HepG2 (cell line): Measurements from ENCODE around the gene PYCR2. TPM values are rescaled to one million over a fixed set of nuclear protein-coding genes. Genes with fewer than 3 reads are reported as not detected.

Experiments used
- ARID2 ChIP-seq: sonication (generic); formaldehyde crosslinking; IDR thresholded peaks from 2 replicates; pipeline ENCODE4 v1.8.1; 2022; ENCODE audit warnings: mild to moderate bottlenecking, missing genetic modification reagents, borderline replicate concordance
- ELF1 ChIP-seq: sonication (generic); formaldehyde crosslinking; IDR thresholded peaks from 2 replicates; pipeline ENCODE4 v1.4.0; 2020; ENCODE audit warnings: missing genetic modification reagents
- ELF3 ChIP-seq: IDR thresholded peaks from 2 replicates; pipeline ENCODE4 v1.6.1; 2016; ENCODE audit warnings: missing genetic modification reagents, missing compliant biosample characterization
- FOXA3 ChIP-seq: IDR thresholded peaks from 2 replicates; pipeline ENCODE4 v1.6.1; 2016; ENCODE audit warnings: missing genetic modification reagents, missing compliant biosample characterization
- RARA ChIP-seq: IDR thresholded peaks from 2 replicates; pipeline ENCODE4 v1.6.1; 2016; ENCODE audit warnings: missing genetic modification reagents, missing compliant biosample characterization
- RARG ChIP-seq: sonication (generic); formaldehyde crosslinking; IDR thresholded peaks from 2 replicates; pipeline ENCODE4 v1.4.0; 2020; ENCODE audit warnings: low read depth, mild to moderate bottlenecking, missing genetic modification reagents
- SAP130 ChIP-seq: IDR thresholded peaks from 2 replicates; pipeline ENCODE4 v1.6.1; 2016; ENCODE audit warnings: low read depth
- SNRNP70 ChIP-seq: fragments of 200-400 bp; formaldehyde crosslinking; IDR thresholded peaks from 2 replicates; pipeline ENCODE4 v1.6.1; 2017; ENCODE audit warnings: mild to moderate bottlenecking, low read depth, low read length, moderate library complexity
- ZNF101 ChIP-seq: sonication (generic); formaldehyde crosslinking; IDR thresholded peaks from 2 replicates; pipeline ENCODE4 v1.4.0; 2020; ENCODE audit warnings: mild to moderate bottlenecking, low read depth, missing genetic modification reagents, borderline replicate concordance
- ZNF121 ChIP-seq: sonication (generic); formaldehyde crosslinking; IDR thresholded peaks from 2 replicates; pipeline ENCODE4 v1.5.0; 2020; ENCODE audit warnings: mild to moderate bottlenecking, missing genetic modification reagents
- ZNF614 ChIP-seq: IDR thresholded peaks from 2 replicates; pipeline ENCODE4 v1.6.1; 2018; ENCODE audit warnings: missing biosample characterization, missing genetic modification reagents, inconsistent platforms, borderline replicate concordance
- polyA plus RNA-seq, 8 experiments: library from polyadenylated mRNA; depleted of rRNA in 3 of 8; stranded (reverse) in 7 of 8; unstranded in 1 of 8; fragments of >200 nt; fragmentation: Illumina TruSeq in 4 of 8; extraction: Trizol in 4 of 8; gene quantifications; 2 replicates each; pipeline versions ENCODE4 v1.2.1 to v1.2.3, GENCODE V29; 2011 to 2016; ENCODE audit warnings: low read depth in 4 of 8, missing spikeins in 1 of 8, mixed read lengths in 1 of 8; ENCODE audit not compliant: insufficient read depth in 1 of 8
- total RNA-seq, 5 experiments: library from RNA; depleted of rRNA; stranded (reverse); fragments of >200 nt; fragmentation: Illumina TruSeq; extraction: Trizol; gene quantifications; 2 replicates each; pipeline ENCODE4 v1.2.3, GENCODE V29; 2016; ENCODE audit warnings: low read depth in 1 of 5
- TF ChIP-seq, protein P1 (sequence below): sonication (generic); formaldehyde crosslinking; IDR thresholded peaks from 2 replicates; pipeline ENCODE4 v1.4.0; 2020; ENCODE audit warnings: missing genetic modification reagents, low read depth, mild to moderate bottlenecking, borderline replicate concordance
- TF ChIP-seq, protein P2 (sequence below): sonication (generic); formaldehyde crosslinking; conservative IDR thresholded peaks from 2 replicates; pipeline ENCODE4 v1.4.0; 2020; ENCODE audit warnings: mild to moderate bottlenecking, missing genetic modification reagents, moderate library complexity
- TF ChIP-seq, protein P3 (sequence below): sonication (generic); formaldehyde crosslinking; IDR thresholded peaks from 2 replicates; pipeline ENCODE4 v1.8.1; 2022; ENCODE audit warnings: mild to moderate bottlenecking, missing genetic modification reagents
- TF ChIP-seq, protein P4 (sequence below): sonication (generic); formaldehyde crosslinking; IDR thresholded peaks from 2 replicates; pipeline ENCODE4 v1.4.0; 2020; ENCODE audit warnings: missing genetic modification reagents, mild to moderate bottlenecking, borderline replicate concordance
- TF ChIP-seq, protein P5 (sequence below): IDR thresholded peaks from 2 replicates; pipeline ENCODE4 v1.6.1; 2016; ENCODE audit warnings: low read depth

The PYCR2 gene
- total and polyA plus RNA-seq, 2 of the 13 experiments (the other 11 are each of a cell fraction or from before 2014, with no cell fraction given), result 47.2 to 47.8 TPM

DNA sequence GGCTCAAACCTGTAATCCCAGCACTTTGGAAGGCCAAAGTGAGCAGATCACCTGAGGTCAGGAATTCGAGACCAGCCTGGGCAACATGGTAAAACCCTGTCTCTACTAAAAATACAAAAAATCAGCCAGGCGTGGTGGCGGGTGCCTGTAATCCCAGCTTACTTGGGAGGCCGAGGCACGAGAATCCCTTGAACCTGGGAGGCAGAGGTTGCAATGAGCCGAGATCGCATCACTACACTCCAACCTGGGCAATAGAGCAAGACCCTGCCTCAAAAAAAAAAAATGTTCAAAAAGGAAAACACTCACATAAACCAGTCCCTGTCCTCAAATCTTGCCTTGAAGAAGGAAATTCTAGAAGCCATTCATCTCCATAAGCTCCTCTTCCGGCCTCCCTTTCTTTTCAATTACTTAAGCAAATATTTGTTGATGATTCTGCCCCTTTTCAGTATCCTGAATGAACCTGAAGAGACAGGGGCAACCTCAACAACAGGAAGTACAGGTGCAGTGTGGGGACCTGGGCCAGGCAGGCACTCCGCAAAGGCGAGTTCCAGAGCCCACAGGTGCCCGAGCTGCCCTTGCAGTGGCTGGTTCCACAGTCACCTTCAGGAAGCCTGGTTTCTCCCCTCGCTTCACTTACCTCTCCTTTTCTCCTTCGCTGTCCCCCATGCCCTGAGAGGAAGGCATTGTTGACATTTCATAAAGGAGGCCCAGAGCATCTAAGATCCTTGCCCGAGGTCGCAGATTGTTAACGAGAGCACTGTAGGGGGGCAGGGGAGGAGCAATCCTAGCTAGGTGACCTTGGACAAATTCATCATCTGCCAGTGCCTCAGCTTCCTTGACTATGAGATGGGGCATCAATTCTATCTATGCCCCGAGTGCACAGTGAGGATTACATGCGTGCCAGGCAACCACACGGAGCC, 26.2 kb downstream of the PYCR2 start (continued):
- TF ChIP-seq, protein P1, sequence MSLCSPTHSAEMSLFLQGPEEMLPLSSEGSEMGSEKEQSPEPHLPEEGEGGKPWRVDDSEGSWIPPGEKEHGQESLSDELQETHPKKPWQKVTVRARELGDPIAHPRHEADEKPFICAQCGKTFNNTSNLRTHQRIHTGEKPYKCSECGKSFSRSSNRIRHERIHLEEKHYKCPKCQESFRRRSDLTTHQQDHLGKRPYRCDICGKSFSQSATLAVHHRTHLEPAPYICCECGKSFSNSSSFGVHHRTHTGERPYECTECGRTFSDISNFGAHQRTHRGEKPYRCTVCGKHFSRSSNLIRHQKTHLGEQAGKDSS, result peak; percentile 92
- TF ChIP-seq, protein P2, sequence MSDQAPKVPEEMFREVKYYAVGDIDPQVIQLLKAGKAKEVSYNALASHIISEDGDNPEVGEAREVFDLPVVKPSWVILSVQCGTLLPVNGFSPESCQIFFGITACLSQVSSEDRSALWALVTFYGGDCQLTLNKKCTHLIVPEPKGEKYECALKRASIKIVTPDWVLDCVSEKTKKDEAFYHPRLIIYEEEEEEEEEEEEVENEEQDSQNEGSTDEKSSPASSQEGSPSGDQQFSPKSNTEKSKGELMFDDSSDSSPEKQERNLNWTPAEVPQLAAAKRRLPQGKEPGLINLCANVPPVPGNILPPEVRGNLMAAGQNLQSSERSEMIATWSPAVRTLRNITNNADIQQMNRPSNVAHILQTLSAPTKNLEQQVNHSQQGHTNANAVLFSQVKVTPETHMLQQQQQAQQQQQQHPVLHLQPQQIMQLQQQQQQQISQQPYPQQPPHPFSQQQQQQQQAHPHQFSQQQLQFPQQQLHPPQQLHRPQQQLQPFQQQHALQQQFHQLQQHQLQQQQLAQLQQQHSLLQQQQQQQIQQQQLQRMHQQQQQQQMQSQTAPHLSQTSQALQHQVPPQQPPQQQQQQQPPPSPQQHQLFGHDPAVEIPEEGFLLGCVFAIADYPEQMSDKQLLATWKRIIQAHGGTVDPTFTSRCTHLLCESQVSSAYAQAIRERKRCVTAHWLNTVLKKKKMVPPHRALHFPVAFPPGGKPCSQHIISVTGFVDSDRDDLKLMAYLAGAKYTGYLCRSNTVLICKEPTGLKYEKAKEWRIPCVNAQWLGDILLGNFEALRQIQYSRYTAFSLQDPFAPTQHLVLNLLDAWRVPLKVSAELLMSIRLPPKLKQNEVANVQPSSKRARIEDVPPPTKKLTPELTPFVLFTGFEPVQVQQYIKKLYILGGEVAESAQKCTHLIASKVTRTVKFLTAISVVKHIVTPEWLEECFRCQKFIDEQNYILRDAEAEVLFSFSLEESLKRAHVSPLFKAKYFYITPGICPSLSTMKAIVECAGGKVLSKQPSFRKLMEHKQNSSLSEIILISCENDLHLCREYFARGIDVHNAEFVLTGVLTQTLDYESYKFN (CRISPR knock-in tag), result peak; percentile 58
- TF ChIP-seq SNRNP70 (no peak), ZNF121 (peak; percentile 92), SAP130 (0 out of 2 replicates have a peak, but pooled peaks have one; percentile 16), ELF3 (CRISPR knock-in tag) (peak; percentile 30; the same call in 1 of the 2 replicates), ZNF614 (CRISPR knock-in tag) (0 out of 2 replicates have a peak, but pooled peaks have one; percentile 6), ZNF101 (CRISPR knock-in tag) (0 out of 2 replicates have a peak, but pooled peaks have one; percentile 52), RARA (no peak), ARID2 (CRISPR knock-in tag) (no peak), ELF1 (CRISPR knock-in tag) (0 out of 2 replicates have a peak, but pooled peaks have one; percentile 35), RARG (CRISPR knock-in tag) (no peak), FOXA3 (CRISPR knock-in tag) (0 out of 2 replicates have a peak, but pooled peaks have one; percentile 7)
- TF ChIP-seq, protein P3, sequence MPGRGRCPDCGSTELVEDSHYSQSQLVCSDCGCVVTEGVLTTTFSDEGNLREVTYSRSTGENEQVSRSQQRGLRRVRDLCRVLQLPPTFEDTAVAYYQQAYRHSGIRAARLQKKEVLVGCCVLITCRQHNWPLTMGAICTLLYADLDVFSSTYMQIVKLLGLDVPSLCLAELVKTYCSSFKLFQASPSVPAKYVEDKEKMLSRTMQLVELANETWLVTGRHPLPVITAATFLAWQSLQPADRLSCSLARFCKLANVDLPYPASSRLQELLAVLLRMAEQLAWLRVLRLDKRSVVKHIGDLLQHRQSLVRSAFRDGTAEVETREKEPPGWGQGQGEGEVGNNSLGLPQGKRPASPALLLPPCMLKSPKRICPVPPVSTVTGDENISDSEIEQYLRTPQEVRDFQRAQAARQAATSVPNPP (CRISPR knock-in tag), result no peak
- TF ChIP-seq, protein P4, sequence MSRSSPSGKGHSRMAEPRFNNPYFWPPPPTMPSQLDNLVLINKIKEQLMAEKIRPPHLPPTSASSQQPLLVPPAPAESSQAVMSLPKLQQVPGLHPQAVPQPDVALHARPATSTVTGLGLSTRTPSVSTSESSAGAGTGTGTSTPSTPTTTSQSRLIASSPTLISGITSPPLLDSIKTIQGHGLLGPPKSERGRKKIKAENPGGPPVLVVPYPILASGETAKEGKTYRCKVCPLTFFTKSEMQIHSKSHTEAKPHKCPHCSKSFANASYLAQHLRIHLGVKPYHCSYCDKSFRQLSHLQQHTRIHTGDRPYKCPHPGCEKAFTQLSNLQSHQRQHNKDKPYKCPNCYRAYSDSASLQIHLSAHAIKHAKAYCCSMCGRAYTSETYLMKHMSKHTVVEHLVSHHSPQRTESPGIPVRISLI (CRISPR knock-in tag), result peak; percentile 17; the same call in 1 of the 2 replicates
- TF ChIP-seq, protein P5, sequence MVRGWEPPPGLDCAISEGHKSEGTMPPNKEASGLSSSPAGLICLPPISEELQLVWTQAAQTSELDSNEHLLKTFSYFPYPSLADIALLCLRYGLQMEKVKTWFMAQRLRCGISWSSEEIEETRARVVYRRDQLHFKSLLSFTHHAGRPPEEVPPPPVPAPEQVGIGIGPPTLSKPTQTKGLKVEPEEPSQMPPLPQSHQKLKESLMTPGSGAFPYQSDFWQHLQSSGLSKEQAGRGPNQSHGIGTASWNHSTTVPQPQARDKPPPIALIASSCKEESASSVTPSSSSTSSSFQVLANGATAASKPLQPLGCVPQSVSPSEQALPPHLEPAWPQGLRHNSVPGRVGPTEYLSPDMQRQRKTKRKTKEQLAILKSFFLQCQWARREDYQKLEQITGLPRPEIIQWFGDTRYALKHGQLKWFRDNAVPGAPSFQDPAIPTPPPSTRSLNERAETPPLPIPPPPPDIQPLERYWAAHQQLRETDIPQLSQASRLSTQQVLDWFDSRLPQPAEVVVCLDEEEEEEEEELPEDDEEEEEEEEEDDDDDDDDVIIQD (CRISPR knock-in tag), result no peak
